Measurements from ENCODE around the gene ABLIM2. TPM values are rescaled to one million over a fixed set of nuclear protein-coding genes. Genes with fewer than 3 reads are reported as not detected.

ABLIM2 gene
- total and polyA plus RNA-seq, 2 donors (not counting 1 experiment from before 2014, with no cell fraction given) = 3.3 to 79.0 TPM

DNA sequence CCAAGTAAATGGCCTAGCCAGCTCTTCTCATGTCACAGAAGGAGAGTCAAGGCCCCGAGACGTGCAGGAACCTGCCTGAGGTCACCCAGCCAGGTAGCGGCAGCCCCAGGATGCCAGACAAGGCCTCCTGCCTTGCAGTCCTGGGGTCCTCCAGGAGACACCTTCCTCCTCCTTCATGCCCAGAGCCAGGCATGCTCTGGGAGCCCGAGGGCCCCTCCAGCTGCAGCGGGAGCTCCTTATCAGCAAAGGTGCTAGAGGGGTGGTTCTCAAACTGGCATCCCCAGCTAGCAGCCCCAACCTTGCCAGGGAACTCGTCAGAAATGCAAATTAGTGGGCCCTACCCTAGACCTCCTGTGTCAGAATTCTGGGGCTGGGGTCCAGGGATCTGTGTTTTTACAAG is 162.7 kb downstream of the ABLIM2 start:
- POLR2A ChIA-PET = no interaction called here

DNA sequence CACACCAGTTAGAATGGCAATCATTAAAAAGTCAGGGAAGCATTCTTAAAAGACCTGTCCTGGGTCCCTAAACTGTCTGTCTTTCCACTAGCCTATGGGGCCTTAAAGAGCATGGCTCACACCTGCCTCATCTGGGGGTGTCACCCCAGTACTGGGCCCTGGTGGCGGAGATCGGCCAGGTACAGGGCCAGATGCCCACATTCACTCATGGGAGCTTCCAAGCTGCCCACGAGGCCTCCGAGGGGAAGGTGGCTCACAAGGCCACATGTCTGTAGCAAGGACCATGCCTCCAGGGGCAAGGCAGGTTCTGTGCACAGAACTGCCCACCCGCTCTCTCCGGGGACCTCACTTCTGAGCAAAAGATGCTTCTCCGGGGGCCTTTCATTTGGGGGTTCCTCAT is 163.5 kb downstream of the ABLIM2 start:
- no peaks in the 10 kb centered on the region for H3K27me3 ChIP-seq (replicated peaks in 1 of 4; ENCODE audit: control extremely low read depth in 1 of 4, control insufficient read depth in 3 of 4, insufficient read depth in 4 of 4, low read length in 3 of 4)
- peaks cover 0 to 23% (median 0%) of the 10 kb centered on the region in 3 donors for H3K9me3 ChIP-seq (ENCODE audit: control extremely low read depth in 1 of 3, control insufficient read depth in 2 of 3, insufficient read depth in 1 of 3, low read length in 2 of 3)
- H2AFZ ChIP-seq (ENCODE audit: insufficient read depth, low read depth, low read length, poor library complexity, severe bottlenecking) = no peak overlapping the region
- ATAC-seq (ENCODE audit: low read depth) (no peak), DNase-seq (no peak)
- H4K20me1 ChIP-seq (ENCODE audit: control insufficient read depth, insufficient read depth, low read length, poor library complexity, severe bottlenecking) = no peaks in the 10 kb centered on the region
- H3K36me3 ChIP-seq (replicated peaks in 1 of 2; ENCODE audit: control extremely low read depth in 1 of 2, control insufficient read depth in 1 of 2, extremely low read depth in 1 of 2, insufficient read depth in 2 of 2, low read length in 1 of 2) = no peaks in the 10 kb centered on the region
- CTCF ChIA-PET = no interaction called here
- Mint-ChIP-seq H3K27ac (no peak overlapping the region), H3K4me3 (no peak overlapping the region), H3K4me1 (no peaks in the 10 kb centered on the region), H3K9me3 (ENCODE audit: insufficient read depth) (peaks cover 2% of the 10 kb centered on the region), H3K27me3 (peaks cover 3% of the 10 kb centered on the region)
- no peaks in the 10 kb centered on the region for H3K79me2 ChIP-seq (ENCODE audit: control insufficient read depth, insufficient read depth, low read length)
- H3K4me2 ChIP-seq (replicated peaks; ENCODE audit: low read depth, low read length, poor library complexity, severe bottlenecking) = no peak overlapping the region
- no peak overlapping the region for H3K9ac ChIP-seq (ENCODE audit: low read length)
- WGBS (ENCODE audit: insufficient coverage) = 95% methylated on average over 7 of the region's 7 CpGs
- H3K27ac ChIP-seq (ENCODE audit: low read length in 2 of 2) = no peak overlapping the region
- H3K4me1 ChIP-seq (ENCODE audit: control insufficient read depth in 2 of 2, insufficient read depth in 2 of 2, low read length in 2 of 2) = no peaks in the 10 kb centered on the region
- intact Hi-C loops (cut with micrococcal nuclease) = no loop called here
- TF ChIP-seq EZH2 (IDR thresholded peaks at IDR 0.05; ENCODE audit: borderline replicate concordance, insufficient read depth, low read depth, low read length, poor library complexity, severe bottlenecking) = no peak
- POLR2A ChIA-PET = no interaction called here
- no peak overlapping the region for H3K4me3 ChIP-seq (ENCODE audit: control extremely low read depth in 1 of 5, extremely low read depth in 1 of 5, insufficient read depth in 1 of 5, low read depth in 2 of 5, low read length in 4 of 5)

More for the DNA sequence above, 162.7 kb downstream of the ABLIM2 start:
- ATAC-seq (ENCODE audit: low read depth) (no peak), DNase-seq (no peak)
- H3K27ac ChIP-seq (ENCODE audit: low read length in 2 of 2) = no peak overlapping the region
- intact Hi-C loops (cut with micrococcal nuclease) = no loop called here
- H3K9me3 ChIP-seq (ENCODE audit: control extremely low read depth in 1 of 3, control insufficient read depth in 2 of 3, insufficient read depth in 1 of 3, low read length in 2 of 3) = peaks cover 0 to 16% (median 0%) of the 10 kb centered on the region in 3 donors
- Mint-ChIP-seq H3K4me3 (no peak overlapping the region), H3K4me1 (no peaks in the 10 kb centered on the region), H3K27ac (no peak overlapping the region), H3K9me3 (ENCODE audit: insufficient read depth) (peaks cover 2% of the 10 kb centered on the region), H3K27me3 (peaks cover 1% of the 10 kb centered on the region)
- no peak overlapping the region for H3K4me2 ChIP-seq (replicated peaks; ENCODE audit: low read depth, low read length, poor library complexity, severe bottlenecking)
- no peak overlapping the region for H2AFZ ChIP-seq (ENCODE audit: insufficient read depth, low read depth, low read length, poor library complexity, severe bottlenecking)
- H3K4me1 ChIP-seq (ENCODE audit: control insufficient read depth in 2 of 2, insufficient read depth in 2 of 2, low read length in 2 of 2) = no peaks in the 10 kb centered on the region
- H3K79me2 ChIP-seq (ENCODE audit: control insufficient read depth, insufficient read depth, low read length) = no peaks in the 10 kb centered on the region
- no peaks in the 10 kb centered on the region for H3K27me3 ChIP-seq (replicated peaks in 1 of 4; ENCODE audit: control extremely low read depth in 1 of 4, control insufficient read depth in 3 of 4, insufficient read depth in 4 of 4, low read length in 3 of 4)
- 84% methylated on average over 5 of the region's 6 CpGs for WGBS (ENCODE audit: insufficient coverage)
- H4K20me1 ChIP-seq (ENCODE audit: control insufficient read depth, insufficient read depth, low read length, poor library complexity, severe bottlenecking) = no peaks in the 10 kb centered on the region
- no peak overlapping the region for H3K4me3 ChIP-seq (ENCODE audit: control extremely low read depth in 1 of 5, extremely low read depth in 1 of 5, insufficient read depth in 1 of 5, low read depth in 2 of 5, low read length in 4 of 5)
- CTCF ChIA-PET = no interaction called here
- H3K36me3 ChIP-seq (replicated peaks in 1 of 2; ENCODE audit: control extremely low read depth in 1 of 2, control insufficient read depth in 1 of 2, extremely low read depth in 1 of 2, insufficient read depth in 2 of 2, low read length in 1 of 2) = no peaks in the 10 kb centered on the region
- TF ChIP-seq EZH2 (IDR thresholded peaks at IDR 0.05; ENCODE audit: borderline replicate concordance, insufficient read depth, low read depth, low read length, poor library complexity, severe bottlenecking) = no peak
- TF ChIP-seq, protein P1, sequence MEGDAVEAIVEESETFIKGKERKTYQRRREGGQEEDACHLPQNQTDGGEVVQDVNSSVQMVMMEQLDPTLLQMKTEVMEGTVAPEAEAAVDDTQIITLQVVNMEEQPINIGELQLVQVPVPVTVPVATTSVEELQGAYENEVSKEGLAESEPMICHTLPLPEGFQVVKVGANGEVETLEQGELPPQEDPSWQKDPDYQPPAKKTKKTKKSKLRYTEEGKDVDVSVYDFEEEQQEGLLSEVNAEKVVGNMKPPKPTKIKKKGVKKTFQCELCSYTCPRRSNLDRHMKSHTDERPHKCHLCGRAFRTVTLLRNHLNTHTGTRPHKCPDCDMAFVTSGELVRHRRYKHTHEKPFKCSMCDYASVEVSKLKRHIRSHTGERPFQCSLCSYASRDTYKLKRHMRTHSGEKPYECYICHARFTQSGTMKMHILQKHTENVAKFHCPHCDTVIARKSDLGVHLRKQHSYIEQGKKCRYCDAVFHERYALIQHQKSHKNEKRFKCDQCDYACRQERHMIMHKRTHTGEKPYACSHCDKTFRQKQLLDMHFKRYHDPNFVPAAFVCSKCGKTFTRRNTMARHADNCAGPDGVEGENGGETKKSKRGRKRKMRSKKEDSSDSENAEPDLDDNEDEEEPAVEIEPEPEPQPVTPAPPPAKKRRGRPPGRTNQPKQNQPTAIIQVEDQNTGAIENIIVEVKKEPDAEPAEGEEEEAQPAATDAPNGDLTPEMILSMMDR (IDR thresholded peaks at IDR 0.05) = no peak
- H3K9ac ChIP-seq (ENCODE audit: low read length) = no peak overlapping the region
